ENCODE results near the gene TEX2. TPM values are rescaled to one million over a fixed set of nuclear protein-coding genes. Genes with fewer than 3 reads are reported as not detected.

Gene TEX2
- total RNA-seq, 1 experiment from 2014 or later, result 10.8 TPM

DNA sequence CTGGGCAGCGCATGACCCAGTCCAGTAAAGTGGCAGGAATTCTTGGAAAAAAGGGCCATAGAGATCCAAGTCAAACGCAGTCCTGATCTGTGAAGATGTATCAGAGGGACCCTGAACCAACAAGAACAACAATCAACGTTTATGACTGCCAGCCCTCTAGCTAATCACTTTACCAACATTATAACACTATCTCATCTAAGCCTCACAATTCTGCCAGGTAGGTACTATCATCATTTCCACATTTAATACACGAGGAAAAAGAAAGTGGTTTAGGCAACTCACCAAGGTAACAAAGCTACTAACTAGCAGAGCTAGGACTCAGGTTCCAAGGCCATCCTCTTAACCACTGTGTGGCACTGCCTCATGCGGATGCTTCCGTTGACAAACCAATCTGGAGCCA, 28.1 kb downstream of the TEX2 start:
- no peak overlapping the region for H3K4me3 Mint-ChIP-seq
- peak overlapping the region; percentile 25; the same call in 1 of the 2 replicates for H3K27ac Mint-ChIP-seq
- POLR2A ChIA-PET, result no interaction called here
- H3K9me3 Mint-ChIP-seq, result no peaks in the 10 kb centered on the region
- TF ChIP-seq, protein P1, sequence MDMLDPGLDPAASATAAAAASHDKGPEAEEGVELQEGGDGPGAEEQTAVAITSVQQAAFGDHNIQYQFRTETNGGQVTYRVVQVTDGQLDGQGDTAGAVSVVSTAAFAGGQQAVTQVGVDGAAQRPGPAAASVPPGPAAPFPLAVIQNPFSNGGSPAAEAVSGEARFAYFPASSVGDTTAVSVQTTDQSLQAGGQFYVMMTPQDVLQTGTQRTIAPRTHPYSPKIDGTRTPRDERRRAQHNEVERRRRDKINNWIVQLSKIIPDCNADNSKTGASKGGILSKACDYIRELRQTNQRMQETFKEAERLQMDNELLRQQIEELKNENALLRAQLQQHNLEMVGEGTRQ (CRISPR knock-in tag; IDR thresholded peaks at IDR 0.05), result no peak
- no peak for TF ChIP-seq ZNF423 (CRISPR knock-in tag; IDR thresholded peaks at IDR 0.05)
- TF ChIP-seq TCF7 (CRISPR knock-in tag; IDR thresholded peaks at IDR 0.05; ENCODE audit: low read depth), result no peak
- no peak for TF ChIP-seq ZBTB21 (CRISPR knock-in tag; IDR thresholded peaks at IDR 0.05; ENCODE audit: borderline replicate concordance)
- no peak for TF ChIP-seq ZNF512 (CRISPR knock-in tag; IDR thresholded peaks at IDR 0.05; ENCODE audit: borderline replicate concordance)
- no peak for TF ChIP-seq GABPB1 (CRISPR knock-in tag; IDR thresholded peaks at IDR 0.05)
- TF ChIP-seq, protein P2, sequence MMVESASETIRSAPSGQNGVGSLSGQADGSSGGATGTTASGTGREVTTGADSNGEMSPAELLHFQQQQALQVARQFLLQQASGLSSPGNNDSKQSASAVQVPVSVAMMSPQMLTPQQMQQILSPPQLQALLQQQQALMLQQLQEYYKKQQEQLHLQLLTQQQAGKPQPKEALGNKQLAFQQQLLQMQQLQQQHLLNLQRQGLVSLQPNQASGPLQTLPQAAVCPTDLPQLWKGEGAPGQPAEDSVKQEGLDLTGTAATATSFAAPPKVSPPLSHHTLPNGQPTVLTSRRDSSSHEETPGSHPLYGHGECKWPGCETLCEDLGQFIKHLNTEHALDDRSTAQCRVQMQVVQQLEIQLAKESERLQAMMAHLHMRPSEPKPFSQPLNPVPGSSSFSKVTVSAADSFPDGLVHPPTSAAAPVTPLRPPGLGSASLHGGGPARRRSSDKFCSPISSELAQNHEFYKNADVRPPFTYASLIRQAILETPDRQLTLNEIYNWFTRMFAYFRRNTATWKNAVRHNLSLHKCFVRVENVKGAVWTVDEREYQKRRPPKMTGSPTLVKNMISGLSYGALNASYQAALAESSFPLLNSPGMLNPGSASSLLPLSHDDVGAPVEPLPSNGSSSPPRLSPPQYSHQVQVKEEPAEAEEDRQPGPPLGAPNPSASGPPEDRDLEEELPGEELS (CRISPR knock-in tag; IDR thresholded peaks at IDR 0.05), result no peak
- no peak for TF ChIP-seq ZNF232 (CRISPR knock-in tag; IDR thresholded peaks at IDR 0.05)
- TF ChIP-seq, protein P3, sequence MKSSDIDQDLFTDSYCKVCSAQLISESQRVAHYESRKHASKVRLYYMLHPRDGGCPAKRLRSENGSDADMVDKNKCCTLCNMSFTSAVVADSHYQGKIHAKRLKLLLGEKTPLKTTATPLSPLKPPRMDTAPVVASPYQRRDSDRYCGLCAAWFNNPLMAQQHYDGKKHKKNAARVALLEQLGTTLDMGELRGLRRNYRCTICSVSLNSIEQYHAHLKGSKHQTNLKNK (CRISPR knock-in tag; IDR thresholded peaks at IDR 0.05), result no peak
- TF ChIP-seq ELF4 (CRISPR knock-in tag; IDR thresholded peaks at IDR 0.05; ENCODE audit: low read depth), result no peak
- no peak for TF ChIP-seq CTCF (IDR thresholded peaks at IDR 0.05)
- TF ChIP-seq, protein P4, sequence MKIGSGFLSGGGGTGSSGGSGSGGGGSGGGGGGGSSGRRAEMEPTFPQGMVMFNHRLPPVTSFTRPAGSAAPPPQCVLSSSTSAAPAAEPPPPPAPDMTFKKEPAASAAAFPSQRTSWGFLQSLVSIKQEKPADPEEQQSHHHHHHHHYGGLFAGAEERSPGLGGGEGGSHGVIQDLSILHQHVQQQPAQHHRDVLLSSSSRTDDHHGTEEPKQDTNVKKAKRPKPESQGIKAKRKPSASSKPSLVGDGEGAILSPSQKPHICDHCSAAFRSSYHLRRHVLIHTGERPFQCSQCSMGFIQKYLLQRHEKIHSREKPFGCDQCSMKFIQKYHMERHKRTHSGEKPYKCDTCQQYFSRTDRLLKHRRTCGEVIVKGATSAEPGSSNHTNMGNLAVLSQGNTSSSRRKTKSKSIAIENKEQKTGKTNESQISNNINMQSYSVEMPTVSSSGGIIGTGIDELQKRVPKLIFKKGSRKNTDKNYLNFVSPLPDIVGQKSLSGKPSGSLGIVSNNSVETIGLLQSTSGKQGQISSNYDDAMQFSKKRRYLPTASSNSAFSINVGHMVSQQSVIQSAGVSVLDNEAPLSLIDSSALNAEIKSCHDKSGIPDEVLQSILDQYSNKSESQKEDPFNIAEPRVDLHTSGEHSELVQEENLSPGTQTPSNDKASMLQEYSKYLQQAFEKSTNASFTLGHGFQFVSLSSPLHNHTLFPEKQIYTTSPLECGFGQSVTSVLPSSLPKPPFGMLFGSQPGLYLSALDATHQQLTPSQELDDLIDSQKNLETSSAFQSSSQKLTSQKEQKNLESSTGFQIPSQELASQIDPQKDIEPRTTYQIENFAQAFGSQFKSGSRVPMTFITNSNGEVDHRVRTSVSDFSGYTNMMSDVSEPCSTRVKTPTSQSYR (CRISPR knock-in tag; IDR thresholded peaks at IDR 0.05), result no peak
- no peak for TF ChIP-seq PREB (CRISPR knock-in tag; IDR thresholded peaks at IDR 0.05; ENCODE audit: borderline replicate concordance)
- ATAC-seq (no peak), DNase-seq (ENCODE audit: low spot score) (no peak)
- peaks cover 33% of the 10 kb centered on the region for H3K4me1 Mint-ChIP-seq
- CTCF ChIA-PET, result interaction anchor here (0.6 to 2.3 kb wide), 6 partner anchors 25 to 210 kb away, joined by 3 to 8 read pairs (median 3); no protein-coding TSS in a partner anchor
- H3K27me3 Mint-ChIP-seq (ENCODE audit: low read depth), result no peaks in the 10 kb centered on the region
- no peaks in the 10 kb centered on the region for H3K36me3 Mint-ChIP-seq

All from WTC11 (cell line).